ENCODE results near the gene DNAAF5. TPM values are rescaled to one million over a fixed set of nuclear protein-coding genes. Genes with fewer than 3 reads are reported as not detected.

Gene DNAAF5
- total RNA-seq, 3 donors from 2014 or later, result 52.3 to 69.3 (median 52.3) TPM

DNA sequence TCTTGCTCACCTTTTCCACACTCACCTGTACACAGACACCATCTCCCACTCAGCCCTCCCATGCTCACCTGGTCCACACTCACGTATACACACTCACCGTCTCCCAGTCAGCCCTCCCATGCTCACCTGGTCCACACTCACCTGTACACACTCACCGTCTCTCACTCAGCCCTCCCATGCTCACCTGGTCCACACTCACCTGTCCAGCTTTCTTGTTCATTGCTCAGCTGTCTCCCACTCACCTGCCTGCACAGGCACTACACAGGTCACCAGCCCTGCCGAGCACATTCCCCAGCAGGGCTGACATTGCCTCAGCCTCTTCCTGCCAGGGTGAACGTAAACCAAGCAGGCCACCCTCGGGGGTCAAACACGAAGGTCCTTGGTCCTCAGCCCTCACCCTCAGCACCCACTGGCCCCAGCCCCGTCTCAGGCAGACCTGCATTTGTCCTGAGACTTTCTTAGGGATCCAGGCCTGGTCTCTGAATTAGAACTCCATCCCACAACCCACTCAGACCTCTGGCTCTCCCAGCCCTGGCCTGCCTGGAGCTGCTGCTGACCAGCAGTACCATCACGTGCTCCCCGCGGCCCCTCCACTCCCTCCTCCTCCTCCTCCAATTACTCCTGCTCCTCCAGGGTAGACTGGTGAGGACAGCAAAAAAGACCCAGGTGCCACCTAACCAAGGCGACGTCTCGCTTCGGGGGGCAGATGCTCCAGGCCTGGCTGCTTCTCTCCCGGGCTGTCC is 12.8 kb upstream of the DNAAF5 start:
- Mint-ChIP-seq H3K4me3 (peak overlapping the region; percentile 73), H3K36me3 (ENCODE audit: insufficient read depth) (peaks cover 13% of the 10 kb centered on the region), H3K27me3 (ENCODE audit: low read depth) (no peaks in the 10 kb centered on the region), H3K4me1 (ENCODE audit: low read depth) (peaks cover 14% of the 10 kb centered on the region), H3K9me3 (no peaks in the 10 kb centered on the region)
- DNase-seq, result no peak
- no peak for ATAC-seq

DNA sequence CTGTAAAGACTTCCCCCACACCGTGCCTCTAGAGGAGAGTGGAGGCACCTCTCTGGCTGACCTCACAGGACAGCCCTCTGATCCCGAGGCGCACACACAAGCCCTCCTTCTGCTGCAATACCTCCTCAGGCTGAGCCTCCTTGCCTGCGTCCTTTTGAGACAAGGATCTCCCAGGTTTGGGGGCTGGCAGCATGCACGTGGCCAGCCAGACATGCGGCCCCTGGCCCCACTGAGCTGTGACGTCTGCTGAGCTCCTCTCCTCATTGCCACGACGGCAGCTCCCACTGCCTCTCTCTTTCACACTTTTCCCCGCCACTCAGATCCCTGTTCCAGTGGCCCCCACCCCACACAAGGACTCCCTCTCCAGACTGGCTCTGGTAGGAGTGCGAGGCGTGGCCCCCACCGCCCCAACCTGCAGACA is 12.2 kb upstream of the DNAAF5 start:
- ATAC-seq, result no peak
- H3K4me1 Mint-ChIP-seq (ENCODE audit: low read depth), result peaks cover 14% of the 10 kb centered on the region
- H3K27me3 Mint-ChIP-seq (ENCODE audit: low read depth), result no peaks in the 10 kb centered on the region
- H3K36me3 Mint-ChIP-seq (ENCODE audit: insufficient read depth), result peaks cover 13% of the 10 kb centered on the region
- DNase-seq, result no peak
- H3K4me3 Mint-ChIP-seq, result peak overlapping the region; percentile 29
- no peaks in the 10 kb centered on the region for H3K9me3 Mint-ChIP-seq

DNA sequence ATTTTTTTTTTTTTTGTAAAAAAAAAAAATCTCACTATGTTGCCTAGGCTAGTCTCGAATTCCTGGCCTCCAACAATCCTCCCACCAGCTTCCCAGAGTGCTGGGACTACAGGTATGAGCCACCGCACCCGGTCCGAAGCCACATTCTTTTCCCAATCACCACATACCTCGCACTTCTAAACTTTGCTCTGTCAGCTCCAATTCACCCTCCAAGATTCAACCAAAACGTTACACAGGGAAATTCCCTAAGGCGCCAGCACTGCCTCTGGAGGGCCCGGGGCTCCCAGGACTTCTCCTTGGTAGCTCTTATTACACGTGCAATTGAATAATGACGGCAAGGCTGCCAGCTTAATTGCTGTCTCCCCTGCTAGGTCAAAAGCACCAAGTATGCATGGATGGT is 10.3 kb upstream of the DNAAF5 start:
- H3K4me3 Mint-ChIP-seq, result no peak overlapping the region
- peaks cover 12% of the 10 kb centered on the region for H3K4me1 Mint-ChIP-seq (ENCODE audit: low read depth)
- peaks cover 8% of the 10 kb centered on the region for H3K9me3 Mint-ChIP-seq
- DNase-seq, result no peak
- ATAC-seq, result no peak
- H3K27me3 Mint-ChIP-seq (ENCODE audit: low read depth), result no peaks in the 10 kb centered on the region
- H3K36me3 Mint-ChIP-seq (ENCODE audit: insufficient read depth), result peaks cover 16% of the 10 kb centered on the region

DNA sequence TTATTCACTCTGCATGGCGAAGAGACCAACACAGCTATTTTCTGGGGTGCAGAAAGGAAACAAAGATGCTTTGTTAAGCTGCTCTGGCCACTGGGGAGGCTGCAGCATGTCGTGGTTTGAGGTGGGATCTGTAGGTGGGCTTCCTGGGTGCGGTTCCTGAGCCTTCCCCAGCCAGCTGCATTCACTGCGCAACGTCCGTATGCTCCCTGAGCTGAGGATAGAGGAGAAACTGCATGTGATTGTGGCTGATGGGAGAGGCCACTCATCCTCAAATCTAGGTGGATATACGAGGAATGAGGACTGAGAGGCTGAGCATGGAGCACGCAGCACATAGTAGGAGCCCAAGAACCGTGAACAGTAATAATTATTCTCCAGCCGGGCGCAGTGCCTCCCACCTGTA is 9.9 kb upstream of the DNAAF5 start:
- Mint-ChIP-seq H3K36me3 (ENCODE audit: insufficient read depth) (peaks cover 17% of the 10 kb centered on the region), H3K4me3 (no peak overlapping the region), H3K27me3 (ENCODE audit: low read depth) (no peaks in the 10 kb centered on the region), H3K9me3 (peaks cover 8% of the 10 kb centered on the region), H3K4me1 (ENCODE audit: low read depth) (peaks cover 10% of the 10 kb centered on the region)
- ATAC-seq, result no peak
- no peak for DNase-seq

DNA sequence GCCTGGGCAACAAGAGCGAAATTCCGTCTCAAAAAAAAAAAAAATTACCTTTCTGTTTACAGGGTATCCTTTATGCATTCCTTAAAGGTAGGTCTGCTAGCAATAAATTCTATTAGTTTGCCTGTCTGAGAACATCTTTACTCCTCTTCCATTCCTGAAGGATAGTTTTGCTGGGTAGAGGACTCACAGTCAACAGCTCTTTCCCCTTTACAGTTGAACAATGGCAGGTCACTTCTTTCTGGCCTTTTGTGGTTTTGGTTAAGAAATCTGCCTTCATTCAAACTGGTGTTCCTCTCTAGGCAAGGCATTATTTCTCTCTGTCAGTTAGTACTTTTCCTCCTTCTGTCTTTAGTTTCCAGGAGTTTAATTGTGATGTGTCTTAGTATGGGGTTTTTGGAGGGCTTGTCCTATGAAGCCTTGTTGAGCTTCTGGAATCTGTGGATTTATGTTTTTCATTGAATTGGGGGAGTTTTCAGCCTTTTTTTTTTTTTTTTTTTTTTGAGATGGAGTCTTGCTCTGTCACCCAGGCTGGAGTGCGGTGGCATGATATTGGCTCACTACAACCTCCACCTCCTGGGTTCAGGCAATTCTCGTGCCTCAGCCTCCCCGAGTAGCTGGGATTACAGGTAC is 4.8 kb upstream of the DNAAF5 start:
- no peak for ATAC-seq
- Mint-ChIP-seq H3K4me1 (ENCODE audit: low read depth) (peaks cover 11% of the 10 kb centered on the region), H3K27me3 (ENCODE audit: low read depth) (no peaks in the 10 kb centered on the region), H3K36me3 (ENCODE audit: insufficient read depth) (peaks cover 30% of the 10 kb centered on the region), H3K4me3 (no peak overlapping the region), H3K9me3 (peaks cover 8% of the 10 kb centered on the region)
- DNase-seq, result no peak

DNA sequence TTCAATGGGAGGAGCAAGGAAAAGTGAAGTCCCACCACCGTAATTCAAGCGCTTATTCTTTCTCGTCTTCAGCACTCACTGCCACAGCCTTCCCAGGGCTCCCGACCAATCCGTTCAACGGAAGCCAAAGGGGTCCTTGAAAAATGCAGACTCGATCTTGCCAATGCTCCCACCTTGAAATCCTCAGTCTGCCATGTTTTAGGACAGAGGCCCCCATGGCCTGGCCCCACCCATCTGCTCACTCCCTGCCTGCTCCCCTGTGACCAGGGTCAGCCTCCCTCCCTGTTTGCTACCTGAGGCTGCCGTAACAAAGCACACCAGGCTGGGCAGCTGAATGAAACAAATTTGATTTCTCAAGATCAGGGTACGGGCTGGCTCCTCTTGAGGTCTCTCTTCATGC is 3.0 kb upstream of the DNAAF5 start:
- DNase-seq, result no peak
- Mint-ChIP-seq H3K9me3 (peaks cover 8% of the 10 kb centered on the region), H3K4me1 (ENCODE audit: low read depth) (peaks cover 19% of the 10 kb centered on the region), H3K4me3 (no peak overlapping the region), H3K27me3 (ENCODE audit: low read depth) (no peaks in the 10 kb centered on the region), H3K36me3 (ENCODE audit: insufficient read depth) (peaks cover 30% of the 10 kb centered on the region)
- ATAC-seq, result no peak

DNA sequence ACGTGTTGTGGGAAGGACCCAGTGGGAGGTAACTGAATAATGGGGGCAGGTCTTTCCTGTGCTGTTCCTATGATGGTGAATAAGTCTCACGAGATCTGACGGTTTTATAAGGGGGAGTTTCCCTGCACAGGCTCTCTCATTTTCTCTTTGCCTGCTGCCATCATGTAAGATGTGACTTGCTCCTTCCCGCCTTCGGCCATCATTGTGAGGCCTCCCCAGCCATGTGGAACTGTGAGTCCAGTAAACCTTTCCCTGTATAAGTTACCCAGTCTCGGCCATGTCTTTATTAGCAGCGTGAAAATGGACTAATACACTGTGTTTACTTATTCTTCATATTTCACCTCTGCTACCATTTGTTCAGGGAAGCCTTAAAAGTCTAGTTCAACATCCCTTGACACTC is 2.2 kb upstream of the DNAAF5 start:
- Mint-ChIP-seq H3K4me1 (ENCODE audit: low read depth) (peaks cover 20% of the 10 kb centered on the region), H3K9me3 (peaks cover 8% of the 10 kb centered on the region), H3K36me3 (ENCODE audit: insufficient read depth) (peaks cover 30% of the 10 kb centered on the region), H3K27me3 (ENCODE audit: low read depth) (no peaks in the 10 kb centered on the region), H3K4me3 (peak overlapping the region; percentile 85)
- DNase-seq (no peak), ATAC-seq (no peak)

DNA sequence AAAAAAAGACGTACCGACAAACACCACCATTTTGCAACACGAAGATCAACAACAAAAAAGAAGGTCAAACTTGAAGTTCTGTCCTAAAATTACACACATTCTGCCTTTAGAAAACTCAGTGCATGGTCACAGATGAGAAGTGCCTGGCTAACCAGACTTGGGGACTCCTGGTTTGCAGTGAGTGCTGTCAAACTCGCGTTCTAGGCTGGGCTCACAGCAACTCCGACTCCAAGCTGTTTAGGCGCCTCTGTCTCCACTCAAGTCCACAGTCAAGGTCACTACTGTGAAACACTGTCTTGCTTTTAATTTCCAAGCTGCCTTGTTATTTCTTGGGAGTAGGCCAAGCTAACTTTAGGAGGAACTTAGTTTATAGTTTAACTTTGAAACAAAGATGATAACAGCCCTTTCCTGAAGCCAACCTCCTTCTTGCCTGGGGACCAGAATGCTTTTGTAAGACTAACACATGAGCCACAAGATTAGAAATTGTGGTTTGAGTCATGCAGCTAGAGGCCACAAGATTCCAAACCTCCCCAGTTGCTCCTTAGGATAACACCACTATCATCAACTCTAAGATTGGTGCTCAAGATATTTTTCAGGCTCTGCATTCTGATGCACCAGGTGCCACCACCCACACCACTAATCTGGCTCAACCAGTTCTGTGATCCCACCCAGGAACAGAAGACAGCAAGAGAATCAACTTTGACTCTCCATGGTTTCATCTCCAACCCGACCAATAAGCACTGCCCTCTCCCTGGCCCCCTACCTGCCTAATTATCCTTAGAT is 1.1 kb upstream of the DNAAF5 start:
- peak overlapping the region; percentile 85 for H3K4me3 Mint-ChIP-seq
- peaks cover 33% of the 10 kb centered on the region for H3K36me3 Mint-ChIP-seq (ENCODE audit: insufficient read depth)
- ATAC-seq, result no peak
- DNase-seq, result no peak
- H3K27me3 Mint-ChIP-seq (ENCODE audit: low read depth), result no peaks in the 10 kb centered on the region
- peaks cover 8% of the 10 kb centered on the region for H3K9me3 Mint-ChIP-seq
- peaks cover 20% of the 10 kb centered on the region for H3K4me1 Mint-ChIP-seq (ENCODE audit: low read depth)

DNA sequence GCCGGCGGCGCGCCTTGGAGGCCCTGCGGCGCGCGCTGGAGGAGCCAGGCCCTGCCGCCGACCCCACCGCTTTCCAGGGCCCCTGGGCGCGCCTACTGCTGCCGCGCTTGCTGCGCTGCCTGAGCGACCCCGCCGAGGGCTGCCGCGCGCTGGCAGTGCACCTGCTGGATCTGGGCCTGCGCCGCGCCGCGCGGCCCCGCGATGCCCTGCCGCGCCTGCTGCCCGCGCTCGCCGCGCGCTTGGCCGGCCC is 280 bp downstream of the DNAAF5 start:
- no peaks in the 10 kb centered on the region for H3K9me3 Mint-ChIP-seq
- DNase-seq, result no peak
- H3K4me3 Mint-ChIP-seq, result no peak overlapping the region
- no peaks in the 10 kb centered on the region for H3K27me3 Mint-ChIP-seq (ENCODE audit: low read depth)
- H3K4me1 Mint-ChIP-seq (ENCODE audit: low read depth), result peaks cover 20% of the 10 kb centered on the region
- peak; percentile 37 to 41 for ATAC-seq
- H3K36me3 Mint-ChIP-seq (ENCODE audit: insufficient read depth), result peaks cover 28% of the 10 kb centered on the region

DNA sequence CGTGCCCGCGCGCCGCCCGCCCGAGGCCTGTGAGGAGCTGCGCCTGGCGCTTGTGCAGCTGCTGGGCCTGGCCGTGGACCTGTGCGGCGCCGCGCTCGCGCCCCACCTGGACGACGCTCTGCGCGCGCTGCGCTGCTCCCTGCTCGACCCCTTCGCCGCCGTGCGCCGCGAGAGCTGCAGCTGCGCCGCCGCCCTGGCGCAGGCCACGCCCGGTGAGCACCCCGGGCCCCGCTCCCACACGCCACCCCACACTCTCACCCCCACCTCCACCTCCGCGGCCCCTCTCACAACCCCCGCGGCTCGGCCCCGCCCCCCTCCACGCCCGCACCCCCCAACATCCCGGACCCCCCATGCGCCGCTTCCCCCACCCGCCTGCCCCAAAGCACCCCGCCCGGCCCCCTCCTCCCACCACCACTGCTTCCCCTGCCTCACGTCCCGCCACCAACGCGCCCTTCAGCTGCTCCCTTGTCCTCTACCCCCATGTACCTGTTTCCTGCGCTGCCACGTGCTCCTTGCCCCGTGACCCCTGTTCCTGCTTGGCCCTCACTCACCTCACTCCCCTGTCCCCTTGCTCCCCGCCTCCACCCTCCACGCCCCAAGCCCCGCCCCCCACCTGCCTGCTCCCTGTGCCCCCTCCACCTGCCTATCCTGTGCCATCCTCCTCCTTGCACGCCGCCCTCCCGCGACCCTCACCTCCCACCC is 756 bp downstream of the DNAAF5 start, which contains the start of gene PRKAR1B:
PRKAR1B (minus strand) TSS at position 178 of the 702 bp plus-strand sequence. CDS start 15,776 bp downstream, outside the sequence.
- peak within 1 kb of the TSS; percentile 86 for H3K4me3 Mint-ChIP-seq
- H3K4me1 Mint-ChIP-seq (ENCODE audit: low read depth), result peaks cover 20% of the 10 kb centered on the region
- no peaks in the 10 kb centered on the region for H3K27me3 Mint-ChIP-seq (ENCODE audit: low read depth)
- peak; percentile 46 for DNase-seq
- peak; percentile 73 to 79 for ATAC-seq
- H3K9me3 Mint-ChIP-seq, result no peaks in the 10 kb centered on the region
- H3K36me3 Mint-ChIP-seq (ENCODE audit: insufficient read depth), result peaks cover 27% of the 10 kb centered on the region

DNA sequence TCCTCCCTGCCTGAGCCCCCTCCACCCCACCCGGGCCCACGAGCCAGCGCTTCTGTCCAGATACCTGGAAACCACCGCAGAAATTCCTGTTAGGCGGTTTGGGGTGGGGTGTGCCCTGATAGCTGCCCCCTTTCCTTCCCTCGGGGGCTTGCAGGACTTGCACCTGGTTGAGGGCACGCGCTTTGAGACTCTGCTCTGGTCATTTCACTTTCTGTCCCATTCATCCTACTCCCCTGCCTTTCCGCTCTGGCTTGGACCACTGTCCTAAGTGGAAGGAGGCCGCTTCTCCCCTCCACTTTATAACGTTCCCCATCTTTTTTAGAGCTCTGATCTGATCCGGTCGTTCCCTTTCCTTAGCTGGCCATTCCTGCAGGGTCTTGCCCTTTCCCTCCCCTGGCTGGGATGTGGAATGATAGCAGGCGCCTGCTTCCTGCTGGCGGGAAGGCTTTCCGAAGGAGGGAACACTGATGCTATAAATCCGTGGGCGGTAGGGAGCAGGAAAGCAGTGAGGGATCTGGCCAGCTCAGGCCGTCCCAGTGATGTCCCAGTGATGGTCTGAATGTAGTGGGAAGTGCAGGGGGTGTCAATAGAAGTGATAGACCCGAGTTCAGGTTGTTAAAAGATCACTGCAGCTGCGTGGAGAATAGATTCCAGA is 1.4 kb downstream of the DNAAF5 start:
- no peak for DNase-seq
- no peak for ATAC-seq

DNA sequence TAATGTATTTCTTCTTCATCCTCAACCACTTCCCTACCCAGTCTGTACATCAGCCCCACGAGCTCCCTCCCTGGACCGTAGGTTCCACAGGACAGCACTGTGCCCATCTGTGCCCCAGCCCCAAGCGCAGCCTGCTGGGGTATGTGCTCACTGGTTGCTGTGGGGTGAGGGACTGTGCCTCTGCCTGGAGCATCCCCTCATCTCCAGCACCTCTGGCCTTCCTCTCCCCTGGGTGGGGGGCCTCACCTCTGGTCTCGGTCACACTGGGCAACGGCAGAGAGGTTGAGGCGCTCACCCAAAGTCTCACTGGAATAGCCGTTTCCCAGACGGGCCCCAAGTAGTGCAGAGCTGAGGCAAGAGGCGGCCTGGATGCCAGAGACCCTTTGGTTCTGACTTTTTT is 2.1 kb downstream of the DNAAF5 start:
- DNase-seq, result no peak
- H3K4me3 Mint-ChIP-seq, result peak overlapping the region; percentile 86
- no peaks in the 10 kb centered on the region for H3K9me3 Mint-ChIP-seq
- H3K27me3 Mint-ChIP-seq (ENCODE audit: low read depth), result no peaks in the 10 kb centered on the region
- H3K4me1 Mint-ChIP-seq (ENCODE audit: low read depth), result peaks cover 20% of the 10 kb centered on the region
- no peak for ATAC-seq
- peaks cover 29% of the 10 kb centered on the region for H3K36me3 Mint-ChIP-seq (ENCODE audit: insufficient read depth)

More for the DNA sequence above, 1.4 kb downstream of the DNAAF5 start:
- Mint-ChIP-seq H3K9me3 (no peaks in the 10 kb centered on the region), H3K27me3 (ENCODE audit: low read depth) (no peaks in the 10 kb centered on the region), H3K36me3 (ENCODE audit: insufficient read depth) (peaks cover 25% of the 10 kb centered on the region), H3K4me3 (peak overlapping the region; percentile 86), H3K4me1 (ENCODE audit: low read depth) (peaks cover 20% of the 10 kb centered on the region)

DNA sequence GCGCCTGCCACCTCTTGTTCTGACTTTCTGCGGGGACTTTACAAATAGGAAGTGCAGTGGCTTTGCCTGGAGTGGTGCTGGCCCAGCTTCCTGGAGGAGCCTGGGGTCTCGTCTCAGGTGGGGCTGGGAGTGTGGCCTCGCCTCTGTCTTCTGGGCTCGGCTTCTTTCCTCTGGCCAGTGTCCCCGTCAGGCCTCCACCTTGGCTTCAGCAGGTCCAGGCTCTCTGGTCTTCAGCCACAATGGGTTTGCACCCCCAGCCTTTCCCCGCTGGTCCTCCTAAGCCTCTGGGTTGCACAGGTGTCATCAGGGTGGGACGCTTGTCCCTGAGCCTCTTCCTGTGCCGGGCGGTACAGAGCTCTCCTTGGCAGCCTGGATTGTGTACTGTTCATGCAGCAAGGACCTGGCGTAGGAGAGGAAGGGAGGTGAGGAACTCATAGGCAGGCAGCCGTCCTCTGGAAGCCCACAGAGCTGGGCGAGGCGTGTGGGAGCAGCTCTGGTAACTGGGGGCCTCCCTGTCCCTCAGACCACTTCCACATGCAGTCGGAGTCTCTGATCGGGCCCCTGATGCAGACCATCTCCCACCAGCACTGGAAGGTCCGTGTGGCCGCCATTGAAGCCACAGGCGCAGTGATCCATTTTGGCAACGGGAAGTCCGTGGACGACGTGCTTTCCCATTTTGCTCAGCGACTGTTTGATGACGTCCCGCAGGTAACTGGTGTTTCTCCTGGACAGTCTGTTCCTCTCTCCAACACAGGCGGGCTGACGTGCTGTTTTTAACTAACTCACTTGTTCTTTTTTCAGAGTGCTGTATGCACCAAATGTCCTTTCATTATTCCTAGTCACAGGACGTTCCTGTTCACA is 2.9 kb downstream of the DNAAF5 start:
- ATAC-seq, result no peak

More for the DNA sequence above, 2.9 kb downstream of the DNAAF5 start:
- no peaks in the 10 kb centered on the region for H3K27me3 Mint-ChIP-seq (ENCODE audit: low read depth)
- H3K4me1 Mint-ChIP-seq (ENCODE audit: low read depth), result peaks cover 23% of the 10 kb centered on the region
- H3K4me3 Mint-ChIP-seq, result peak overlapping the region; percentile 37
- peaks cover 21% of the 10 kb centered on the region for H3K36me3 Mint-ChIP-seq (ENCODE audit: insufficient read depth)
- no peaks in the 10 kb centered on the region for H3K9me3 Mint-ChIP-seq
- no peak for DNase-seq
